Measurements from ENCODE around the gene TPGS2.
"Not testable (repeated sequence)": the region's sequence is repeated elsewhere in the genome, so short reads cannot be mapped to it uniquely, and the experiment has no call there.

The TPGS2 gene

GRCh38 chr18:36835927-36836326 lies 7.1 kb upstream of the TPGS2 start:
- DNase-seq (no peak), ATAC-seq (no peak)
- H3K36me3 Mint-ChIP-seq (ENCODE audit: low read depth): peaks cover 41% of the 10 kb centered on the region
- H3K4me1 Mint-ChIP-seq: peaks cover 6% of the 10 kb centered on the region
- peaks cover 4% of the 10 kb centered on the region for H3K9me3 Mint-ChIP-seq
- no peaks in the 10 kb centered on the region for H3K27me3 Mint-ChIP-seq
- no peak overlapping the region for H3K27ac Mint-ChIP-seq
- H3K4me3 Mint-ChIP-seq: no peak overlapping the region

GRCh38 chr18:36833120-36833519 lies 4.3 kb upstream of the TPGS2 start:
- no peak overlapping the region for H3K4me3 Mint-ChIP-seq
- DNase-seq (no peak), ATAC-seq (no peak)
- no peaks in the 10 kb centered on the region for H3K27me3 Mint-ChIP-seq
- H3K4me1 Mint-ChIP-seq: peaks cover 24% of the 10 kb centered on the region
- H3K9me3 Mint-ChIP-seq: no peaks in the 10 kb centered on the region
- peaks cover 19% of the 10 kb centered on the region for H3K36me3 Mint-ChIP-seq (ENCODE audit: low read depth)
- H3K27ac Mint-ChIP-seq: no peak overlapping the region

- DNase-seq: no peak
- Mint-ChIP-seq H3K27ac (no peak overlapping the region), H3K4me3 (no peak overlapping the region)
Observed at GRCh38 chr18:36831139-36831538, 2.3 kb upstream of the TPGS2 start.

GRCh38 chr18:36830158-36830495 lies 1.3 kb upstream of the TPGS2 start:
- Mint-ChIP-seq H3K9me3 (no peaks in the 10 kb centered on the region), H3K27me3 (no peaks in the 10 kb centered on the region)
- no peak for ATAC-seq

More at GRCh38 chr18:36831139-36831538, 2.3 kb upstream of the TPGS2 start:
- Mint-ChIP-seq H3K27me3 (no peaks in the 10 kb centered on the region), H3K9me3 (no peaks in the 10 kb centered on the region), H3K36me3 (ENCODE audit: low read depth) (peaks cover 2% of the 10 kb centered on the region), H3K4me1 (peaks cover 36% of the 10 kb centered on the region)
- ATAC-seq: no peak

GRCh38 chr18:36829362-36830157 lies 758 bp upstream of the TPGS2 start:
- peak overlapping the region; percentile 85 for H3K4me3 Mint-ChIP-seq
- ATAC-seq (no peak), DNase-seq (no peak)
- H3K27ac Mint-ChIP-seq: peak overlapping the region; percentile 92
- peaks cover under 1% of the 10 kb centered on the region for H3K36me3 Mint-ChIP-seq (ENCODE audit: low read depth)
- H3K9me3 Mint-ChIP-seq: no peaks in the 10 kb centered on the region
- H3K4me1 Mint-ChIP-seq: peaks cover 36% of the 10 kb centered on the region
- H3K27me3 Mint-ChIP-seq: no peaks in the 10 kb centered on the region

More at GRCh38 chr18:36830158-36830495, 1.3 kb upstream of the TPGS2 start:
- Mint-ChIP-seq H3K4me1 (peaks cover 36% of the 10 kb centered on the region), H3K27ac (peak overlapping the region; percentile 92), H3K4me3 (peak overlapping the region; percentile 85), H3K36me3 (ENCODE audit: low read depth) (no peaks in the 10 kb centered on the region)
- DNase-seq: no peak

GRCh38 chr18:36828157-36828629 lies 609 bp downstream of the TPGS2 start:
- ATAC-seq (no peak), DNase-seq (peak; percentile 21)
- Mint-ChIP-seq H3K4me3 (peak overlapping the region; percentile 85), H3K36me3 (ENCODE audit: low read depth) (peaks cover 10% of the 10 kb centered on the region), H3K9me3 (no peaks in the 10 kb centered on the region), H3K4me1 (peaks cover 40% of the 10 kb centered on the region), H3K27me3 (no peaks in the 10 kb centered on the region), H3K27ac (peak overlapping the region; percentile 92)

GRCh38 chr18:36826556-36826955 lies 2.2 kb downstream of the TPGS2 start:
- DNase-seq (no peak), ATAC-seq (no peak)
- Mint-ChIP-seq H3K36me3 (ENCODE audit: low read depth) (peaks cover 10% of the 10 kb centered on the region), H3K27me3 (no peaks in the 10 kb centered on the region), H3K27ac (no peak overlapping the region), H3K4me1 (peaks cover 39% of the 10 kb centered on the region), H3K9me3 (no peaks in the 10 kb centered on the region), H3K4me3 (peak overlapping the region; percentile 0)

GRCh38 chr18:36825526-36825925 lies 3.3 kb downstream of the TPGS2 start:
- H3K4me3 Mint-ChIP-seq: no peak overlapping the region
- no peaks in the 10 kb centered on the region for H3K27me3 Mint-ChIP-seq
- H3K36me3 Mint-ChIP-seq (ENCODE audit: low read depth): peaks cover 14% of the 10 kb centered on the region
- DNase-seq (no peak), ATAC-seq (no peak)
- H3K9me3 Mint-ChIP-seq: no peaks in the 10 kb centered on the region
- peaks cover 31% of the 10 kb centered on the region for H3K4me1 Mint-ChIP-seq
- H3K27ac Mint-ChIP-seq: no peak overlapping the region

GRCh38 chr18:36821681-36822080 lies 7.1 kb downstream of the TPGS2 start:
- Mint-ChIP-seq H3K27ac (no peak overlapping the region), H3K36me3 (ENCODE audit: low read depth) (peaks cover 29% of the 10 kb centered on the region), H3K4me3 (no peak overlapping the region), H3K4me1 (peaks cover 5% of the 10 kb centered on the region), H3K9me3 (no peaks in the 10 kb centered on the region), H3K27me3 (no peaks in the 10 kb centered on the region)
- DNase-seq (no peak), ATAC-seq (no peak)

- no peak overlapping the region for H3K27ac Mint-ChIP-seq
- no peaks in the 10 kb centered on the region for H3K9me3 Mint-ChIP-seq
- peaks cover 5% of the 10 kb centered on the region for H3K4me1 Mint-ChIP-seq
- H3K27me3 Mint-ChIP-seq: no peaks in the 10 kb centered on the region
- H3K36me3 Mint-ChIP-seq (ENCODE audit: low read depth): peaks cover 29% of the 10 kb centered on the region
- DNase-seq: no peak
- ATAC-seq: no peak
- H3K4me3 Mint-ChIP-seq: no peak overlapping the region
Observed at GRCh38 chr18:36819621-36820020, 9.2 kb downstream of the TPGS2 start.

GRCh38 chr18:36818652-36819051 lies 10.2 kb downstream of the TPGS2 start:
- Mint-ChIP-seq H3K4me1 (no peaks in the 10 kb centered on the region), H3K27ac (no peak overlapping the region), H3K9me3 (no peaks in the 10 kb centered on the region), H3K4me3 (no peak overlapping the region), H3K27me3 (no peaks in the 10 kb centered on the region), H3K36me3 (ENCODE audit: low read depth) (peaks cover 19% of the 10 kb centered on the region)
- ATAC-seq (no peak), DNase-seq (no peak)

- ATAC-seq (no peak), DNase-seq (no peak)
- Mint-ChIP-seq H3K9me3 (no peaks in the 10 kb centered on the region), H3K27me3 (no peaks in the 10 kb centered on the region), H3K36me3 (ENCODE audit: low read depth) (peaks cover 18% of the 10 kb centered on the region), H3K4me3 (no peak overlapping the region), H3K4me1 (no peaks in the 10 kb centered on the region), H3K27ac (no peak overlapping the region)
Observed at GRCh38 chr18:36817039-36817438, 11.8 kb downstream of the TPGS2 start.

GRCh38 chr18:36816096-36816495 lies 12.7 kb downstream of the TPGS2 start:
- not testable (repeated sequence) for H3K27ac Mint-ChIP-seq, H3K9me3 Mint-ChIP-seq, ATAC-seq, DNase-seq, H3K4me1 Mint-ChIP-seq, H3K27me3 Mint-ChIP-seq, H3K4me3 Mint-ChIP-seq
- peaks cover 18% of the 10 kb centered on the region for H3K36me3 Mint-ChIP-seq (ENCODE audit: low read depth)

GRCh38 chr18:36814994-36815393 lies 13.8 kb downstream of the TPGS2 start:
- Mint-ChIP-seq H3K27ac (no peak overlapping the region), H3K4me1 (no peaks in the 10 kb centered on the region), H3K36me3 (ENCODE audit: low read depth) (peaks cover 14% of the 10 kb centered on the region), H3K9me3 (no peaks in the 10 kb centered on the region), H3K4me3 (no peak overlapping the region), H3K27me3 (no peaks in the 10 kb centered on the region)
- DNase-seq (no peak), ATAC-seq (no peak)

- no peaks in the 10 kb centered on the region for H3K9me3 Mint-ChIP-seq
- no peak for DNase-seq
- no peaks in the 10 kb centered on the region for H3K27me3 Mint-ChIP-seq
- no peak for ATAC-seq
- peaks cover 14% of the 10 kb centered on the region for H3K36me3 Mint-ChIP-seq (ENCODE audit: low read depth)
- H3K4me1 Mint-ChIP-seq: peaks cover 3% of the 10 kb centered on the region
- H3K27ac Mint-ChIP-seq: no peak overlapping the region
- H3K4me3 Mint-ChIP-seq: no peak overlapping the region
Observed at GRCh38 chr18:36813824-36814223, 15.0 kb downstream of the TPGS2 start.
